GM12878 (cell line): ENCODE data around the gene STRADB. TPM values are rescaled to one million over a fixed set of nuclear protein-coding genes. Genes with fewer than 3 reads are reported as not detected.

Source experiments
- ATAC-seq: fragments of 200-7000 bp; cut with Tn5 transposase; 3 replicates; pipeline ENCODE4 v1.9.1; 2020; ENCODE audit warnings: mild to moderate bottlenecking, moderate library complexity
- BruUV-seq: library from RNA; stranded (reverse); fragments of 400-500 nt; replicated peaks from 2 replicates; lab custom pipeline; 2021; lab: Mats Ljungman, UMichigan
- CTCF ChIA-PET: fragments of 300-600 bp; sonication (Branson Sonifier 250); formaldehyde crosslinking; extraction: SDS; loops from one replicate; lab custom pipeline; 2021; ENCODE audit warnings: inconsistent platforms; lab: Yijun Ruan, JAX
- POLR2A ChIA-PET: fragments of 350-600 bp; formaldehyde crosslinking; extraction: SDS; loops from one replicate; lab custom pipeline; 2021; ENCODE audit warnings: inconsistent platforms; lab: Charles Lee
- RAD21 ChIA-PET: fragments of 300-600 bp; sonication (Branson Sonifier 250); formaldehyde crosslinking; loops from one replicate; lab custom pipeline; 2023; ENCODE audit warnings: antibody characterized with exemption; ENCODE audit not compliant: unreplicated experiment; lab: Charles Lee
- SMC1A ChIA-PET: fragments of 300-600 bp; sonication (Branson Sonifier 250); formaldehyde crosslinking; loops from one replicate; lab custom pipeline; 2023; ENCODE audit not compliant: unreplicated experiment, uncharacterized antibody; lab: Charles Lee
- DNase-seq: peaks from one replicate; pipeline ENCODE4 v3.0.0-alpha.2; 2011; ENCODE audit warnings: low read depth, low spot score
- FAIRE-seq: peaks from 3 replicates; lab custom pipeline; 2011; peaks lifted over from hg19 to GRCh38; lab: Jason Lieb, UNC
- H2AFZ ChIP-seq: 2 replicates; pipeline ENCODE4 v1.6.0; 2011; ENCODE audit warnings: low read depth, low read length, control low read depth; ENCODE audit not compliant: control insufficient read depth
- H3K27ac ChIP-seq: 2 replicates; pipeline ENCODE4 v1.5.1; 2011; ENCODE audit warnings: control low read depth; ENCODE audit not compliant: control insufficient read depth, insufficient read depth
- H3K27me3 ChIP-seq, 2 experiments: replicated peaks in 1 of 2; 2 replicates each; pipeline versions ENCODE4 v1.6.0 to v1.6.1; 2011; ENCODE audit warnings: low read length in 1 of 2; ENCODE audit not compliant: control insufficient read depth in 2 of 2, insufficient read depth in 2 of 2
- H3K36me3 ChIP-seq, 2 experiments: 2 replicates each; pipeline ENCODE4 v1.5.1; 2011; ENCODE audit warnings: low read length in 1 of 2; ENCODE audit not compliant: control insufficient read depth in 2 of 2, insufficient read depth in 2 of 2
- H3K4me1 ChIP-seq: 2 replicates; pipeline ENCODE4 v1.6.1; 2011; ENCODE audit warnings: mild to moderate bottlenecking, low read length, moderate library complexity, mixed read lengths; ENCODE audit not compliant: control insufficient read depth, insufficient read depth
- H3K4me2 ChIP-seq: 2 replicates; pipeline ENCODE4 v1.6.0; 2011; ENCODE audit warnings: control low read depth; ENCODE audit not compliant: control insufficient read depth, insufficient read depth
- H3K4me3 ChIP-seq: fragments of 200-600 bp; sonication (generic); 2 replicates; pipeline ENCODE4 v1.5.1; 2016
- H3K79me2 ChIP-seq: 2 replicates; pipeline ENCODE4 v1.6.0; 2011; ENCODE audit warnings: low read length; ENCODE audit not compliant: control insufficient read depth, insufficient read depth
- H3K9ac ChIP-seq: 2 replicates; pipeline ENCODE4 v1.8.0; 2011; ENCODE audit warnings: low read length, control low read depth, mixed read lengths; ENCODE audit not compliant: control insufficient read depth, insufficient read depth
- H3K9me3 ChIP-seq: replicated peaks from 3 replicates; pipeline ENCODE4 v1.5.1; 2011; ENCODE audit warnings: mild to moderate bottlenecking, low read length; ENCODE audit not compliant: control insufficient read depth, insufficient read depth
- H4K20me1 ChIP-seq: 2 replicates; pipeline ENCODE4 v1.6.0; 2011; ENCODE audit not compliant: control insufficient read depth, insufficient read depth
- PAX5 ChIP-seq: IDR thresholded peaks from 2 replicates; pipeline ENCODE4 v1.6.1; 2011; ENCODE audit warnings: low read depth, low read length, borderline replicate concordance
- RUNX3 ChIP-seq: IDR thresholded peaks from 2 replicates; pipeline ENCODE4 v1.6.1; 2012; ENCODE audit warnings: low read length, inconsistent platforms
- ZBTB11 ChIP-seq: fragments of 450-650 bp; formaldehyde crosslinking; IDR thresholded peaks from 2 replicates; pipeline ENCODE4 v1.5.0; 2022; ENCODE audit warnings: mild to moderate bottlenecking, missing genetic modification characterization
- WGBS: methylation state at CpG from one replicate; pipeline ENCODE4 v1.1.6; 2016; ENCODE audit warnings: low lambda C conversion rate; ENCODE audit not compliant: insufficient replicate concordance, insufficient coverage; ENCODE audit errors: missing lambda C conversion rate; 5-methylcytosine and 5-hydroxymethylcytosine counted together
- in situ Hi-C: fragments of 300-500 bp; cut with MboI; formaldehyde crosslinking; loops from 9 replicates; pipeline ENCODE4 v1.14.3; 2018; ENCODE audit warnings: mixed read lengths
- intact Hi-C: fragments of 100-400 bp; cut with micrococcal nuclease; formaldehyde crosslinking; loops from one replicate; pipeline ENCODE4 v1.14.2; 2022; ENCODE audit not compliant: unreplicated experiment
- polyA plus RNA-seq, 11 experiments: library from polyadenylated mRNA; depleted of rRNA in 4 of 11; unstranded in 6 of 11; stranded (reverse) in 5 of 11; fragments of >200 nt; fragmentation: Nextera tagmentation in 4 of 11; fragmentation: Illumina TruSeq in 1 of 11; extraction: Ambion mirVana in 4 of 11; extraction: Trizol in 1 of 11; gene quantifications; 1 replicate in 1 of 11; 2 replicates in 10 of 11; pipeline versions ENCODE4 v1.2.1 to v1.2.3, GENCODE V29; 2011 to 2016; ENCODE audit warnings: inconsistent platforms in 2 of 11, missing spikeins in 2 of 11, low read depth in 1 of 11
- total RNA-seq, 4 experiments: library from RNA; depleted of rRNA in 3 of 4; stranded (reverse); fragments of >200 nt in 3 of 4; fragmentation: Illumina TruSeq in 1 of 4; extraction: Trizol in 1 of 4; gene quantifications; 2 replicates each; pipeline versions ENCODE4 v1.2.1 to v1.2.3, GENCODE V29; 2013 to 2021

The STRADB gene
- total and polyA plus RNA-seq, 10 of the 15 experiments (the other 5 are each of a cell fraction or from before 2014, with no cell fraction given): 7.6 to 58.3 (median 32.2) TPM

DNA sequence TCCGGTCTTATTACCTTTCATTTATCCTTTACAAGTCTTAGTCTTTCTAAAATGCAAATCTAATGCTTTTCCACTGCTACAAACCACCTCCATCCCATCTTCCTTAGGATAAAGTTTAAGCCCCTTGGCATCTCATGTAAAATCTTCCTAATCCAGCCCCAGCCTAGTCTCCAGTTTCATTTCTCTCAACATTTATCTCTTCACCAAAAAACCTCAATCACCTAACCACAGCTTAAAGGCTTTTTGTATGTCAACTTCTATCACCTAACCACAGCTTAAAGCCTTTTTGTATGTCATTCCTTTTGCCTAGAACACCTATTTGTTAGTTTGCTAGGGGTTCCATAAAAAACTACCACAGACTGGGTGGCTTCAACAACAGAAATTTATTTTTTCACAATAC, 4.5 kb upstream of the STRADB start:
- H3K79me2 ChIP-seq: peaks cover 14% of the 10 kb centered on the region
- no peak overlapping the region for H3K27ac ChIP-seq
- intact Hi-C loops (no loop called here), in situ Hi-C loops (no loop called here)
- H3K9me3 ChIP-seq: no peaks in the 10 kb centered on the region
- H3K4me2 ChIP-seq: no peak overlapping the region; the same call in 1 of the 2 replicates
- ATAC-seq (no peak), DNase-seq (no peak), FAIRE-seq (no peak)
- H2AFZ ChIP-seq: no peak overlapping the region
- peaks cover 18% of the 10 kb centered on the region for H3K4me1 ChIP-seq
- no TSS peak for BruUV-seq
- no peak overlapping the region for H3K9ac ChIP-seq
- no peaks in the 10 kb centered on the region for H3K27me3 ChIP-seq
- H3K4me3 ChIP-seq: no peak overlapping the region
- RAD21 ChIA-PET: no interaction called here
- TF ChIP-seq RUNX3 (peak; percentile 73), PAX5 (no peak)
- 100% methylated on average over 1 of the region's 1 CpG for WGBS
- no peaks in the 10 kb centered on the region for H3K36me3 ChIP-seq
- SMC1A ChIA-PET: interaction anchor here (0.7 to 1.9 kb wide), 8 partner anchors 11 to 261 kb away, joined by 3 to 6 read pairs (median 4); no protein-coding TSS in a partner anchor
- H4K20me1 ChIP-seq: no peaks in the 10 kb centered on the region
- POLR2A ChIA-PET: interaction anchor here (0.9 kb wide), 1 partner anchor 41 kb away, joined by 3 read pairs; no protein-coding TSS in a partner anchor
- CTCF ChIA-PET: interaction anchor here (1.7 kb wide), 2 partner anchors 33 to 198 kb away, joined by 3 to 6 read pairs; no protein-coding TSS in a partner anchor

GRCh38 chr2:201448061-201448460, 3.5 kb upstream of the STRADB start:
- intact Hi-C loops (no loop called here), in situ Hi-C loops (no loop called here)
- Histone ChIP-seq H3K4me2 (peak overlapping the region; percentile 58; the same call in 1 of the 2 replicates), H4K20me1 (no peaks in the 10 kb centered on the region), H3K27ac (no peak overlapping the region), H2AFZ (no peak overlapping the region), H3K9me3 (no peaks in the 10 kb centered on the region), H3K36me3 (no peaks in the 10 kb centered on the region), H3K27me3 (no peaks in the 10 kb centered on the region), H3K79me2 (peaks cover 14% of the 10 kb centered on the region), H3K4me3 (no peak overlapping the region), H3K9ac (no peak overlapping the region), H3K4me1 (peaks cover 22% of the 10 kb centered on the region)
- WGBS: 4% methylated on average over 1 of the region's 1 CpG
- BruUV-seq: no TSS peak
- CTCF ChIA-PET: interaction anchor here (1.3 to 1.7 kb wide), 2 partner anchors 9 to 197 kb away, joined by 3 to 5 read pairs; no protein-coding TSS in a partner anchor
- POLR2A ChIA-PET: interaction anchor here (1.1 kb wide), 1 partner anchor 598 kb away, joined by 4 read pairs; no protein-coding TSS in a partner anchor
- SMC1A ChIA-PET: interaction anchor here (0.6 to 2.1 kb wide), 2 partner anchors 34 to 189 kb away, joined by 4 to 9 read pairs; no protein-coding TSS in a partner anchor
- ATAC-seq (no peak), DNase-seq (no peak), FAIRE-seq (no peak)
- TF ChIP-seq ZBTB11 (CRISPR knock-in tag): no peak
- RAD21 ChIA-PET: no interaction called here
